Hepatocyte (in vitro differentiated cells): ENCODE measurements around the gene TPMT. TPM values are rescaled to one million over a fixed set of nuclear protein-coding genes. Genes with fewer than 3 reads are reported as not detected.
A peak's percentile ranks its signal among the peaks of the same experiment; 100 is the strongest.

ENCODE experiments used
- DNase-seq: peaks from one replicate; pipeline ENCODE4 v3.0.0-alpha.2; 2016; ENCODE audit warnings: low spot score
- H2AFZ ChIP-seq: fragments of 200-600 bp; sonication (generic); 2 replicates; pipeline ENCODE4 v1.6.0; 2016; ENCODE audit warnings: antibody characterized with exemption, mild to moderate bottlenecking
- H3K27ac ChIP-seq: fragments of 200-600 bp; sonication (generic); 2 replicates; pipeline ENCODE4 v1.5.1; 2016; ENCODE audit warnings: mild to moderate bottlenecking
- H3K27me3 ChIP-seq: fragments of 200-600 bp; sonication (generic); 2 replicates; pipeline ENCODE4 v1.6.1; 2016
- H3K36me3 ChIP-seq: fragments of 200-600 bp; sonication (generic); replicated peaks from 2 replicates; pipeline ENCODE4 v1.5.1; 2016; ENCODE audit warnings: low read depth; ENCODE audit not compliant: insufficient read depth
- H3K4me1 ChIP-seq: fragments of 200-600 bp; sonication (generic); 2 replicates; pipeline ENCODE4 v1.5.1; 2016; ENCODE audit warnings: mild to moderate bottlenecking, moderate library complexity; ENCODE audit not compliant: insufficient read depth
- H3K4me2 ChIP-seq: fragments of 200-600 bp; sonication (generic); 2 replicates; pipeline ENCODE4 v1.6.0; 2016
- H3K4me3 ChIP-seq: fragments of 200-600 bp; sonication (generic); 2 replicates; pipeline ENCODE4 v1.5.1; 2016; ENCODE audit warnings: mild to moderate bottlenecking
- H3K79me2 ChIP-seq: fragments of 200-600 bp; sonication (generic); 2 replicates; pipeline ENCODE4 v1.6.0; 2017; ENCODE audit warnings: mild to moderate bottlenecking
- H3K9me2 ChIP-seq: fragments of 200-600 bp; sonication (generic); replicated peaks from 2 replicates; pipeline ENCODE4 v1.6.0; 2017; ENCODE audit warnings: mild to moderate bottlenecking; ENCODE audit not compliant: insufficient read depth
- H3K9me3 ChIP-seq: fragments of 200-600 bp; sonication (generic); 2 replicates; pipeline ENCODE4 v1.5.1; 2016; ENCODE audit warnings: low read depth, mild to moderate bottlenecking
- H4K20me1 ChIP-seq: fragments of 200-600 bp; sonication (generic); 2 replicates; pipeline ENCODE4 v1.6.0; 2016; ENCODE audit warnings: mild to moderate bottlenecking; ENCODE audit not compliant: insufficient read depth, poor library complexity, severe bottlenecking
- EZH2 ChIP-seq: fragments of 200-600 bp; sonication (generic); IDR thresholded peaks from 2 replicates; pipeline ENCODE4 v1.6.1; 2016; ENCODE audit warnings: antibody characterized with exemption, mild to moderate bottlenecking, borderline replicate concordance
- EZH2phosphoT487 ChIP-seq: fragments of 200-600 bp; sonication (generic); IDR thresholded peaks from one replicate; pipeline ENCODE4 v1.6.1; 2018; ENCODE audit warnings: antibody characterized with exemption, mild to moderate bottlenecking, low read depth, moderate library complexity; ENCODE audit not compliant: unreplicated experiment, severe bottlenecking
- WGBS: methylation state at CpG from one replicate; pipeline ENCODE4 v1.1.6; 2016; ENCODE audit warnings: low lambda C conversion rate; ENCODE audit errors: missing lambda C conversion rate; 5-methylcytosine and 5-hydroxymethylcytosine counted together
- polyA plus RNA-seq: library from polyadenylated mRNA; unstranded; fragments of >200 nt; fragmentation: Nextera tagmentation; extraction: Ambion mirVana; gene quantifications from 2 replicates; pipeline ENCODE4 v1.2.1, GENCODE V29; 2016
- total RNA-seq: library from RNA; depleted of rRNA; stranded (reverse); fragments of >200 nt; gene quantifications from 2 replicates; pipeline ENCODE4 v1.2.3, GENCODE V29; 2014
- TF ChIP-seq, protein P1 (sequence below): fragments of 200-600 bp; sonication (generic); IDR thresholded peaks from 2 replicates; pipeline ENCODE4 v1.5.1; 2016; ENCODE audit warnings: antibody characterized with exemption, mild to moderate bottlenecking; ENCODE audit not compliant: poor library complexity

Gene TPMT
- total and polyA plus RNA-seq, 2 experiments from 2014 or later = 10.0 to 15.5 TPM

DNA sequence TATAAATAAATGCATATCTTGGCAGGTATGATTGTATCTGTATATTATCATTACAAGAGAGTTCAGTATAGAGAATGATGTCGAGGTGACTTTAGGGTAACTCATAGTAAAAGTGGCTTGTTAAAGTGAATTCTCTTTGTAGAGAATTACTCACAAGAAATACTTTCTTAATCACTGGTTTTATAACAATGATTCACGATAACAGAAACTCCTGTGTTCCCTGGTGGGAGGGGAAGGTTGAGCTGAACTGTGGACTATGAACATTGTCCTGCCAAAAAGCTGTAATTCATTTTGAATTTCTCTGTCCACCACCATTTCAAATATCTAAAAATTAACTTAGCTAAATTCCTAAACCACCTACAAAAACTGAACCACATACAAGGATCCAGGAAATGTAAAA lies 7.7 kb downstream of the TPMT start:
- H2AFZ ChIP-seq = no peak overlapping the region
- 52% methylated on average over 2 of the region's 2 CpGs for WGBS
- H3K9me3 ChIP-seq = no peaks in the 10 kb centered on the region
- TF ChIP-seq EZH2phosphoT487 (no peak), EZH2 (no peak)
- TF ChIP-seq, protein P1, sequence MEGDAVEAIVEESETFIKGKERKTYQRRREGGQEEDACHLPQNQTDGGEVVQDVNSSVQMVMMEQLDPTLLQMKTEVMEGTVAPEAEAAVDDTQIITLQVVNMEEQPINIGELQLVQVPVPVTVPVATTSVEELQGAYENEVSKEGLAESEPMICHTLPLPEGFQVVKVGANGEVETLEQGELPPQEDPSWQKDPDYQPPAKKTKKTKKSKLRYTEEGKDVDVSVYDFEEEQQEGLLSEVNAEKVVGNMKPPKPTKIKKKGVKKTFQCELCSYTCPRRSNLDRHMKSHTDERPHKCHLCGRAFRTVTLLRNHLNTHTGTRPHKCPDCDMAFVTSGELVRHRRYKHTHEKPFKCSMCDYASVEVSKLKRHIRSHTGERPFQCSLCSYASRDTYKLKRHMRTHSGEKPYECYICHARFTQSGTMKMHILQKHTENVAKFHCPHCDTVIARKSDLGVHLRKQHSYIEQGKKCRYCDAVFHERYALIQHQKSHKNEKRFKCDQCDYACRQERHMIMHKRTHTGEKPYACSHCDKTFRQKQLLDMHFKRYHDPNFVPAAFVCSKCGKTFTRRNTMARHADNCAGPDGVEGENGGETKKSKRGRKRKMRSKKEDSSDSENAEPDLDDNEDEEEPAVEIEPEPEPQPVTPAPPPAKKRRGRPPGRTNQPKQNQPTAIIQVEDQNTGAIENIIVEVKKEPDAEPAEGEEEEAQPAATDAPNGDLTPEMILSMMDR = no peak
- DNase-seq = peak; percentile 16
- peaks cover 10% of the 10 kb centered on the region for H3K4me1 ChIP-seq
- no peaks in the 10 kb centered on the region for H3K27me3 ChIP-seq
- H3K4me2 ChIP-seq = no peak overlapping the region
- H4K20me1 ChIP-seq = no peaks in the 10 kb centered on the region
- H3K9me2 ChIP-seq = no peaks in the 10 kb centered on the region
- H3K27ac ChIP-seq = peak overlapping the region; percentile 90
- H3K4me3 ChIP-seq = no peak overlapping the region
- H3K36me3 ChIP-seq = no peaks in the 10 kb centered on the region
- H3K79me2 ChIP-seq = no peaks in the 10 kb centered on the region

DNA sequence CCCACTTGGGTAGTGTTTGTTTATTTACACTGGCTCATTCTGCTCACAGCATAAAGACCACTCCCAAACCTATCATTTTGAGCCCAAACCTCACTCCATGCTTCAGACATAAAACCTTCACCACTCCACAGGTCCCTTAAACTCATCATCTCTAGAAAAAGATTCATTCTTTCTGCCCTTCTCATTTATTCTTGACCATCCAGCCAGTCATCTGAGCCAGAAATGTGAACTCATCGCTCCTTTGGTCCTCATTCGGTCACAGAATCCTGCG lies 12.4 kb downstream of the TPMT start:
- H3K4me3 ChIP-seq = no peak overlapping the region
- no peak overlapping the region for H3K4me2 ChIP-seq
- H3K9me2 ChIP-seq = no peaks in the 10 kb centered on the region
- no peak overlapping the region for H3K27ac ChIP-seq
- no peaks in the 10 kb centered on the region for H3K9me3 ChIP-seq
- 84% methylated on average over 3 of the region's 3 CpGs for WGBS
- H3K4me1 ChIP-seq = peaks cover under 1% of the 10 kb centered on the region
- no peak for DNase-seq
- H4K20me1 ChIP-seq = no peaks in the 10 kb centered on the region
- no peaks in the 10 kb centered on the region for H3K36me3 ChIP-seq
- H2AFZ ChIP-seq = no peak overlapping the region
- no peaks in the 10 kb centered on the region for H3K79me2 ChIP-seq
- TF ChIP-seq, protein P1 = no peak
- TF ChIP-seq EZH2phosphoT487 = no peak
- TF ChIP-seq EZH2 = no peak
- H3K27me3 ChIP-seq = no peaks in the 10 kb centered on the region

DNA sequence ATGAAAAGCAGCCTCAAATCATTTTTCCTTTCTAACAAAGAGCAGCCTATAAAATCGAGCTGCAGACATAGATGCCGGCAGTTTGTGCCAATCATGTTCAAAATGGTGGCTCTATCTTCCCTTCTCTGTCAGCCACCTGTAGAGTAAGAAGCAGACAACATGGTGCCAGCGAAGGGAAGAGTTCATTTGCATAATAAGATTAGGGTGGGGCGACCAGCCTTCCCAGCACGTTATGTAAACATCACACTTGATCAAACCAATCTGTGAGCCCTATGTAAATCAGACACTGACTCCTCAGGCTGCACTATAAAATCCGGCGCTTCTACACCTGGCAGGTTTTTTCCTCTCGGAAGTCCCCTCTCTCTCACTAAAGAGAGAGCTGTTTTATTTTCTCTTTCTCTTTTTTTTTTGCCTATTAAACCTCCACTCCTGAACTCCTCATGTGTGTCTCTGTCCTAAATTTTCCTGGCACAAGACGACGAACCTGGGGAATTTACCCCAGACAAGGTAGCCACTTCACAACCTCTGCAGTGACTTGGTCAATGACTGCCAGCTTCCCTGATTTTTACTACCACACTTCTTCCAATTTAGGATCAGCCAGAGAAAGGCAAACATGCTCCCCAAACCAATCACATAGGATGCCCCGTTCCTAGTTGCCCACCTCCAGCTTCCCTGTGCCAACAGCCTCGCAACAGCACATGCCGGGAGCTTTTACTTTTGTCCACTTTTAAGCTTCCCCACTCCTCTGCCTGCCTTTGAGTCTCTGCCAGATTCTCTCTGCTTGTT lies 12.9 kb downstream of the TPMT start:
- Histone ChIP-seq H3K79me2 (no peaks in the 10 kb centered on the region), H3K4me1 (no peaks in the 10 kb centered on the region), H4K20me1 (no peaks in the 10 kb centered on the region), H3K9me3 (no peaks in the 10 kb centered on the region), H3K27ac (no peak overlapping the region), H3K4me3 (no peak overlapping the region), H3K36me3 (no peaks in the 10 kb centered on the region), H2AFZ (no peak overlapping the region), H3K4me2 (no peak overlapping the region), H3K27me3 (no peaks in the 10 kb centered on the region), H3K9me2 (no peaks in the 10 kb centered on the region)
- no peak for TF ChIP-seq EZH2
- TF ChIP-seq, protein P1 = no peak
- no peak for TF ChIP-seq EZH2phosphoT487
- DNase-seq = no peak
- 80% methylated on average over 13 of the region's 13 CpGs for WGBS
